Hematopoietic multipotent progenitor cell treated with erythropoietin and hydrocortisone succinate and interleukin-3 and kit ligand, for 17 days (in vitro differentiated cells): Measurements from ENCODE around the gene UGGT1.
"Not testable (repeated sequence)": the region's sequence is repeated elsewhere in the genome, so short reads cannot be mapped to it uniquely, and the experiment has no call there.

Experiments used
- DNase-seq: peaks from one replicate; pipeline ENCODE4 v3.0.0-alpha.2; 2015; ENCODE audit warnings: low spot score

UGGT1 gene

DNA sequence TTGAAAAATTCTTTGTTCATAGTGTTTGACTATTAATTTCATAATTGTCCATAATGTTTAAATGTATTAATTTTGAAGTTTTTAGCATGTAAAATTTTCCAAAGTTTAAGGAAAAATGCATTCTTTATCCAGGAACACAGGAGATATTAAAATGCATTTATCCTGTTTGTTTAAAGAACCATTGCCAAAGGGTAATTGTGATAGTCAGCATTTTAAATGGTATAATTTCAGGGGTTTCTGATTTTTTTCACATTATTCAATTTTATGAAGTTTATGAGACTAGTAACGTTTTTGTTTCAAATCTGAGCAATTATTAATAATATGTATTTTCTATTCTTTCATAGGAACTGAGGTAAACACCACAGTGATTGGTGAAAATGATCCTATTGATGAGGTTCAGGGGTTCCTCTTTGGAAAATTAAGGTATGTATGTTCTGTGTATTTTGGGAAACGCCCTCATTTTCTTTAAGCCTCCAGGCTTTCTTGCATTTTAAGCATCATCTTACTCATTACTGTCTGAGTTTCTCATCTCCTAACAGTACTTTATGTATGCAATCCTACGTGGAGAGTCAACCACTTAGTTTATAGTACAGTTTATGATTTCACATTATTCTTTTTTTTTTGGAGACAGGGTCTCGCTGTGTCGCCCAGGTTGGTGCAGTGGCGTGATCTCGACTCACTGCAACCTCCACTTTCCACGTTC, 25.1 kb downstream of the UGGT1 start:
- no peak for DNase-seq

DNA sequence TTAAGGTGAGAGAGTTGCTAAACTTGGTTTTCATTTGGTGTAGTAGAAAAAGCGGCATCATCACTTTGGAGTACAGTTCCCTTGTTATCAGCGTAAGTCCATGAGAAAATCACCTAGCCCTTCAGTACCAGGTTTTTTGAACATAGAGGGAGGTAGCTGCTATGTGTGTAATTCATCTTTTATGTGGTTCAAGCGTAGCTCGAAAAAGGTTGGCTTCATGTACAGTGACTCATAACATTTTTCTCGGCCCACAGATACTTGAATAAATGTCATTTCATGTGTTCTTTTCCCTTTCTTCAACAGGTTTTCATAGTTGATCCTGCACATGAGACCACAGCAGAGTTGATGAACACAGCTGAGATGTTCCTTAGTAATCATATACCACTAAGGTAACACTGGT, 43.6 kb downstream of the UGGT1 start:
- no peak for DNase-seq

DNA sequence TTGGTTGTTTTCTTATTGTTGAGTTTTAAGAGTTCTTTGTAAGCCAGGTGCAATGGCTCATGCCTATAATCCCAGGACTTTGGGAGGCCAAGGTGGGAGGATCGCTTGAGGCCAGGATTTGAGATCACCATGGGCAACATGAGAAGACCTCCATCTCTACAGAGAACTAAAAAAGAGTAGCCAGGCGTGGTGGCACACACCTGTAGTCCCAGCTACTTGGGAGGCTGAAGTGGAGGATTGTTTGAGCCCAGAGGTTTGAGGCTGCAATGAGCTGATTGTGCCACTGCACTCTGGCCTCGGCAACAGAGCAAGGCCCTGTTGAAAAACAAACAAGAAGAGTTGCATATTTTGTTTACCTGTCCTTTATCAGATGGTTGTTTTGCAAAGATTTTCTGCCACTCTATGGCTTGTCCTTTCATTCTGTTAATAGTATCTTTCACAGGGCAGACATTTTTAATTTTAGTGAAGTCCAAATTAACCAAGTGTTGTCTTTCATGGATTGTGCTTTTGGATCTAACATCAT, 46.2 kb downstream of the UGGT1 start:
- no peak for DNase-seq

DNA sequence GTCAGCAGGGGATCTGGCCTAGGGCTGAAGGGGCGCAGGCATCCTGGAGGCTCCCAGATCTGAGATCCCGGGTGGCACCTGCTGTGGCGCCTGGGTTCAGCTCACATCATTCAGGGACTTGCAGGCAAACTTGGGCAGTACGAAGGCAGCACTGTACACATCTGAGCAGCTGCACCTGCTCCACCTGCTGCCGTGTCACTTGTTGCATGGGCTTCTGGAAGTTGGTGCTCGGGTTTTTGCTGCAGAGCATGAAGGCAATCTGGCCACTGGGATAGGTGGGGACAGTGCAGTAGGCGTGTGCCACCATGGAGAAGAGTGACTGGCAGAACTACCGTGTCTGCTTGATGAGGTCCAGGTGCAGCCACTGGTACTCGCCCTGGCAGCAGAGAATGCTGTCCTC, 48.6 kb downstream of the UGGT1 start:
- DNase-seq: no peak

DNA sequence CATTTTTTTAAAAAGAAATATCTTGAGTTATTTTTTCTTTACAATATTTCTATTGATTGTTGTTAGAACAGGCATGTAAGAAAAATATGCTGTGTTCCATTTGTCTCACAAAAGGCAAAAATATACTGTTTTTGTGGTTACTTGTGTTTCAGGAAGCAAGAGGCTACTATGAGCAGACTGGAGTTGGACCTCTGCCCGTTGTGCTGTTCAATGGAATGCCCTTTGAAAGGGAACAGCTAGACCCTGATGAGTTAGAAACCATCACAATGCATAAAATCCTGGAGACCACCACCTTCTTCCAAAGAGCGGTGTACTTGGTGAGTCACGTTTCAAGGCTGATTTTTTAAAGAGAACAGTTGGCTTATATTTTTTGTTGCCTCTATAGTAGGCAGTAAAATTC, 54.7 kb downstream of the UGGT1 start:
- no peak for DNase-seq

DNA sequence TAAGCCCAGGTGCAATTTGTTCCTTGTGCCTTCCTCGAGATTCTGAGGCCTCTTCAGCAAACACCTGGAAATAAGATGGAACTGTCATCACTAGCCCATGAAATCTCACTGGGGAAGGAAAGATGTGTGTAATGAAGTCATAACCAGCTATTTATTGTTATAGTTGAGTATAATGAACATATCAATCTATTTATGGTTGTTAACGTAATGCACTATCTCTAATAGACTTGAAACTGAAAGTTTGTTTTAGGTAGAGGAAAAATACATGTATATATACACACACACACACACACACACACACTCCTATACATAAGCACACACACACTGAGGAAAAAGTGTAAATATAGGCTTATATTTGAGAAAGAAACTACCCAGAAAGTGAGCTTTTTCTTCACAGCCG, 62.8 kb downstream of the UGGT1 start:
- DNase-seq: no peak

DNA sequence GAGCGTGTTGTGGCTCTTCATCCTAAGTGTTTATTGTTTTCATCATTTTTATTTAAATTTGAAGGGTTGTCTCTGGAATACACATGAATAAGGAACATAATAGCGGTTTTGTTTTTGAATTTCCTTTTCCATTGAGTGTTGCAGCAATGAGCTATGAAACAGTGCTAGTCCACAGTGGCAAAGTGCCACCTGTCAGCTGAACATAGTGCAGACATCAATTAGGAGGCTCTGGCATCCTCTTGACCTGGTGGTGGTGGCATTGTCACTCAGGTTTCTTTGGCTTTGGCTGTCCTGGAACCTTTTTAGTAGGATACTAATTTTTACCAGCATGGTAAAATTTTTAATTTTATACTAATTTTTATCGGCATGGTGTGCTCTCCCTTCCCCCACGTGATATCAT, 63.2 kb downstream of the UGGT1 start:
- DNase-seq: no peak

DNA sequence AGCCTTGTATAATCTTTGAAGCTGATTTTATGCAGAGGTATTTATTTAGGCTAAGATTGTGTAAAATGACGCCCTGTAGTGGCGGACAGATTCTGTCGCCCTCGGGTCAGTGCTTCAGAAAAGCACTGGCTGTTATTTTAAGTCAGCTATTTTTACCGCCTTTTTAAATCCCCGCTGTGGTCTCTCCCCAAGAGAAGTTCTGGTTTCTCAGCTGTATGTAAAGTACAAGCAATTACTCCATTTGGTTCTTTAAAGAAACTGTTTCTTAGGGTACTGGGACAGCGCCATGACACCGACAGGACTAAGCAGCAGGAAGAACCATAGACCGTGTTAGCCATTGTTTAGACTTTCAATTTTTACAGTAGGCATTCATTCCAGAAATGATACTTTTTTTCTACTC, 65.0 kb downstream of the UGGT1 start:
- no peak for DNase-seq

DNA sequence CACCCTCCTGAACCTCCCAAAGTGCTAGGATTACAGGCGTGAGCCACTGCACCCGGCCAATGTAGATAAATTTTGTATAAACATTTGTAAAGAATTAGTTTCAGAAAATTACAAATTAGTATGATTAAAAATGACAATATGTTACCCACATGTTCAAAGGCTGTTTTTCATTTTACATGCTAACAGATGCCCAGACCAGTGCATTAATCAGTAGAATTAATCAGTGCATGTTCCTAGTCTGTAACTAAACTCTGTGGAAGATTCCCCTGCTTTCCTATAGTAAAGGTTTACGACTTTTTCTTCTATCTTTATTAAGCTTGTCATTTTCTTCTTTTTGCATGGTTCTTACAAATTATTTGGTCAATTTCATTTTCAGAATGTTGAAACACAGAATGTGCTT, 65.8 kb downstream of the UGGT1 start:
- DNase-seq: no peak

DNA sequence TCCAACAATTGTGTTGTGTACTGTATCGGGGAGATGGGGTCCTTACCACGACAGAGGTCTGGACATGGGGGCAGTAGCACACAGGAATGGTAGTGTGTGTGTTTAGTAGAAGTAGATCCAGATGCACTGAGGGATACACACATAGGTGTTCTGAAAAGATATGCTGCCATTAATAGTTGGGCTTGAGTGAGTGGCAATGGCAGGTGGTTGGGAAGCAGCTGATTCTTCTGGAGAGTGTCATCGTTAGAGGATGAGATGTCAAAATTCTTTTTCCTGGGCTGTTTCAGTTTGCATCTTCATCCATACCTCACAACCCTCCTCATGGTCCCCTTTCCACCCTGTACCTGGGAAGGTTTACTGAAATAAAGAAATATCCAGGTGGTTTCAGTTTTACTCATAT, 66.6 kb downstream of the UGGT1 start:
- DNase-seq: no peak

DNA sequence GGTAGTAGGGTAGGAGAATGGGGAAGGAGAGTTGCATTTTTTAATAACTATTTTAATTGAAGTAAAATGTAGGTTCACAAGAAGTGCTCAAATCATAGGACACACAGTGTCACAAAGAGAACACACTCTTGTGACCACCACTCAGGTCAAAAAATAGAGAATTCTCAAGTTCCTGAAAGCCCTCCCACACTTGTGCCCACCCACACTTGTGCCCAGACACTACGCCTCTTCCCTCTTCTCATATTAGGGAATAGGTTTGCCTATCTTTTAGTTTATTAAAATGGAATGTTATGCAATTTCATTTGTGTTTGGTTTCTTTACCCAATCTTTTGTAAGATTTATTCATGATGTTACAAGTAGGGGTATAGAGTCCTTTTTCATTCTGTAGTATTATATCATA, 67.2 kb downstream of the UGGT1 start:
- no peak for DNase-seq

DNA sequence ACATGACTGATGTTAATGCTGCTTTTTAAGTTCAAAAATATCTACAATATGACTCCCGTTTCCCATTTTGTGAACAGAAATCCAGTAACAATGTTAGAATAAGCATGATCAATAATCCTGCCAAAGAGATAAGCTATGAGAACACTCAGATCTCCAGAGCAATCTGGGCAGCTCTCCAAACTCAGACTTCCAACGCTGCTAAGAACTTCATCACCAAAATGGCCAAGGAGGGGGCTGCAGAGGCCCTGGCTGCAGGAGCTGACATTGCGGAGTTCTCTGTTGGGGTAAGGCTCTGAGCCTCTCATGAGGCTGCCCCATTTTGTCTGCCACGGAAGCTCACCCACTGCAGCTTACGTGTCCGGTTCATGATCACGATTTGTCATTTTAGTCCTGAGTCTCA, 68.4 kb downstream of the UGGT1 start:
- DNase-seq: no peak

DNA sequence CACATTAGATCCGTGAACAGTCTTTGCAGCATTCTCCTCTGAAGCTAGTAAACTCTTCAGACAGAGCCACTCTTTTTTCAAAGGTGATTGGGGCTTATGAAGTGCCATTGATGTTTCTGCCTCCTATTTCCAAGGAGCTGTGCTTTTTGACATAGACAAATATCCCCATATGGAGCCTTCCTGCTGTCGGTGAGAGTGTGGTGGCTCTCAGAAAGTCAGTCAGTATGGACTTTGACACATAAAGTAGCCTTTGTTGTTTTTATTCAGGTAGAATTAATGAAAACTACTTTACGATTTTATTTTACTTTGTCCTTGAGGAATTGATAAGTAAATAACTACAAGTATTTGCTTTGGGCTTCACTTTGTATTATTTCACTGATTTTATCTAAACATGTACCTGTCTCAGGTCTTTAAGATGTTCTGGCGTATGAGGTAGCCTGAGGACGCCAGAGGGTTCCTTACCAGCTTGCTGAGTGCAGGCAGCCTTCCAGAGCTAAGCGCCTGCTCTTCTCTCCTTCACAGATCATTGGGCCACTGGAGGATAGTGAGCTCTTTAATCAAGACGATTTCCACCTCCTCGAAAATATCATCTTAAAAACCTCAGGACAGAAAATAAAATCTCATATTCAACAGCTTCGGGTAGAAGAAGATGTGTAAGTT, 69.7 kb downstream of the UGGT1 start:
- no peak for DNase-seq

DNA sequence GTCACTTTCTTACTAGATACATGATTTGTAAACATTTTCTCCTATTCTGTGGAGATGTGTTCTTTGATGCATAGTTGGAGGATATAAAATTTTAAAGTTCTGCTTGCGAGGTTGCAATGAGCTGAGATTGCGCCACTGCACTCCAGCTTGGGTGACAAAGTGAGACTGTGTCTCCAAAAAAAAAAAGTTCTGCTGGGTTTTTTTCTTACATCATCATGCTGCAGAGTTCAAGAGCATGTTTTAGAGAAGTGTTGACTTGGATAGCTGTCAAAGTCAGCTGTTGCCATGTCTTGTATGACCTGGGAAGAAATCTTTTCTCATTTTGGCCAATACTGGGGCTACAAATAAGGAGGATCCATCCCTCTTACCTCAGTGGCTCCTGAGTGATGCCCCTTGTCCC, 71.3 kb downstream of the UGGT1 start:
- DNase-seq: no peak

DNA sequence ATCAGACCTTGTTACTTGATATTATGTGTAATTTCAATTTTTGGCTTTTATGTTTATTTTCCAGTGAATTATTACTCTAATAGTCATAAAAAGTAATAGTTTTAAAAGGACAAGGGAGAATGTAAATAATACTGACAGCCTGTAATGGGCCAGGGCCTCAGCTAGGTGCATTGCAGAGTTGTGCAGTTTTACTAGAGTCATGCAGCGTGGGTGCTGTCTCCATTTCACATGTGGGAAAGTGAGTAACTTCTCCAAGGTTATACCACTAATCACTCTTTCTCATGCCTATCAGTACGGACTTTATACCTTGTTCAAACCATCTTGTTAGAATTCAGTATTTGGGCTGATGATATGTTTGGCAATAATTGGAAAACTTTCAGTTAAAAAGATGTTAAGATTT, 73.3 kb downstream of the UGGT1 start:
- no peak for DNase-seq

DNA sequence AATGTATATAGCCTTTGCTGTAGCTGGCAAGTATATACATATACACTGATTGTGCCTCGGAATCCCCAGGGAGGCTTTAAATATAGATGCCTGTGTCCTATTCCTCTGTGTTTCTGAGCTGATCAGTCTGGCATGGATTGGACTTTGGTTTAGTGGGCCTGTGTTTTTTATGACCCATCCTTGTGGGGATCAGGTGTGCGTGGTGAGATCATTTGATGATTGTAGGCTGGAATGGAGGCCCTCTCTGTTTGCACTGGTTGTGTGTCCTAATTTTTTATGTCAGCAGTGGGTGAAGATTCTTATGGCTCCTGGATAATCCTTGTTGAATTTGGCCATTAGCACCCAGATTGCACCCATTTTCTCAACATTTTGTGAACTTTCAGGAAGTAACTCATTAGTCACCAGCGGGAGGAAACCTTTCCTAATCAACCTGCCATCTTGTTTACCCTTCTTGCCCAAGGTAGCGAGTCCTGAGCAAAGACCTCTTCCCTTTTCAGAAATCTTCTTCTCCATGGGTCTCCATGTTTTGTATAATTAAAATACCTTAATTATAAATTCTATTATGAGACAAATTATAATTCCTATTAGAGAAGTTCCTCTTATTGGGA, 75.8 kb downstream of the UGGT1 start:
- no peak for DNase-seq

DNA sequence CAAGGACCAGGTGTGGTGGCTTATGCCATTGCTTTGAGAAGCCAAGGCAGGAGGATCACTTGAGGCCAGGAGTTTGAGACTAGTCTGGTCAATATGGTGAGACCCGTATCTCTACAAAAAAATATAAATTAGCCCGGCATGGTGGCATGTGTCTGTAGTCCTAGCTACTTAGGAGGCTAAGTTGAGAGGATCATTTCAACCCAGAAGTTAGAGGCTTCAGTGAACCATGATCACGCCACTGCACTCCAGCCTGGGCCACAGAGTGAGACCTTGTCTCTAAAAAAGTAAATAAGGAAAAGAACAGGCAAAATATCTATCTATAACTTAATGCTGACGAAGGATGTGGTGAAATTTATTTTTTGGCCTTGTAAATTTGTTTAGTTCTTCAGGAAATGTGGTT, 78.1 kb downstream of the UGGT1 start:
- no peak for DNase-seq

DNA sequence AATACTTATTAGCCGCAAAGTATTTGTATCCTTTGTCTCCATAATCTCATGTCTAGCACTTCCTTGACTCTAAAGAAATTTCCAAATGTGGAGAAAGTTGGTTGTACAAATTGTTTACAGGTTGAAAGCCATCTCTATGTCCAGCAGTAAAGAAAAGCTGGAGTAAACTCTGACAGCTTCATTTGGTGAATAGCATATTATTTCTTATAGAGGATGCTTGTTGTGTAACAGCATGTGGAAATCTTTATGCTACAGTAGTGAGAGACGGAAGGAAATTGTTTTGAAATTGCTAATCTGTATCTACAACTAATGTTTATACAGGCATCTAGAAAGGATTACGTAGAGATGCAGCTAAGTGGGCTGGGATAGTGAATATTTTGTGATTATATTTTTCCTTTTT, 78.5 kb downstream of the UGGT1 start:
- no peak for DNase-seq

DNA sequence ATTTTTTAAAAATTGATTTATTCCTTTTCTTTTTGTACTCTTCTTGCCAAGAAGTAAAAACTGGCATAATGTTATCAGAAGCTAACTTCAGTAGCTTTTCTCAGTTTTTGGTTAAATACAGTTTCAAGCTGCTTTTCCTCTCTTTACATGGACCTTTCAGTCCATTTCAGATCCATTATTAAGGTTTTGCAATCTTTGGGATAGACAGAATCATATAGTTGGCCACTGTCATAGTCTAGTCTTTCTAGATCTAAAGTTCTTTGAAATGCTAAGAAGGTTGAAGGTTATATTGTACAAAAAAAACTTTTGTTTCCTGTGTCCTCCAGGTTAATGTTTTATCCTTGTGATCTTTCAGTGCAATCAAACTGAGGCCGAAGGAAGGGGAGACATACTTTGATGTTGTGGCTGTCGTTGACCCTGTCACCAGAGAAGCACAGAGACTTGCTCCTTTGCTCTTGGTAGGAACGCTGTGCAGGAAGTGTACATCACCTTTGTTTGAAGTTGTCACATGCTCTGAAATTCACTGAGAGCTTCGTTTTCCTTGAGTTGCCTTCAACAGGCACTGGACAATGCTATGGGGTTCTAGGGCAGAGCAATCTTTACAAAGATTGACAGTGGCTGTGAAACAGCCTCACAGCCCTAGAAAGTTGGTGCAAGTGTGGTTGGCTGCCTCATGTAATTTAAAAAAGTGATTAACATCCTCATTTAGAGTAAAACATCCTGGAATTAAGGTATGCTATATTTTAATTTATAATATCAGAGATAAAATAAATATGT, 79.1 kb downstream of the UGGT1 start:
- DNase-seq: no peak

DNA sequence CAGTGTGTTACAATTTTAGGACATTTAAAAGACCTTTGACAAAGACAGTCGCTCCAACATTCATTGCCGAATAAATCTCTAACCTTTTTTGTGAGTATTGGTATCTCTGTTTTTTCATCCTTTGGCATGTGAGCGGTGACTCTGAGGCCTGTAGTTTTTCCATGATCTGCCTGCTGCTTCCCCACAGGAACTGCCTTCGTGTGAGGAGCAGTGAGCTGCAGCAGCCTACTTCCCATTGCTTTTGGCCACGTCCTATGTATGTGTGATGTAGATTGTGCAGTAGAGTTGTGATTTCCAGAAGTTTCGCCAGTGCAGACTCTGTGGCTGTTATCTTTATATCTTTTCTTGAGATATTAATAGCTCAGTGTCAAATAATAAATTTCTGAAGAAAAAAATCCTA, 79.8 kb downstream of the UGGT1 start:
- DNase-seq: no peak

DNA sequence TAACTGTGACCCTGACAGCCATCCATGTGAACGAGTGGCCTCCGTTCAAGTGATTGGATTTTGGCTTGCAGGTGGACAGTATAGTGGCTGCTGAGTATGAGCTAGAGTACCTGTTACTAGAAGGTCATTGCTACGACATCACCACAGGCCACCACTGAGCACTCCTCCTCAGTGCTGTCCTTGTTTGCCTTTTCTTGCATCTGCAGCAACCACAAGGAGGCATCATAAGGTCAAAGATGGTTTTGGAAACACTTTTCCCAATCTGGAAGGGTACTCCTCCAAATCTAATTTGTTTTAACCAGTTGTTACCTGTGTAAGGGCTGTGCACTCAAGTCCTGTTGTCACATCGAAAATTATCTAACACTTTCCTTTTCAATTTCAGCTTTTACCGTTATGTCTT, 81.2 kb downstream of the UGGT1 start:
- no peak for DNase-seq

DNA sequence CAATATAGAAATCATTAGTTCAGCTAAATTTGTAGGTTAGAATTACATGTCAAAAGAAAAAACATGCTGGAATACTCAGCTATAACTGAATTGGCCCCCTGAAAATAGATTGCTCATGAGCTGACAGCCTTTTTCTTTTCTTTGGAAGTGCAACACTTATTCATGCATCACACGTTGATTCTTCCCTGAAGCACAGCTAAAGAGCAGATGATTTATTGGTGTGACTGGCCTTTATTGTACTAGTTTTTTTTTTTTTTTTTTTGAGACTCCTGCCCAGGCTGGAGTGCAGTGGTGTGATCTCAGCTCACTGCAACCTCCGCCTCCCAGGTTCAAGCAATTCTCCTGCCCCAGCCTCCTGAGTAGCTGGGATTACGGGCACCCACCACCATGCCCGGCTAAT, 83.1 kb downstream of the UGGT1 start:
- not testable (repeated sequence) for DNase-seq

DNA sequence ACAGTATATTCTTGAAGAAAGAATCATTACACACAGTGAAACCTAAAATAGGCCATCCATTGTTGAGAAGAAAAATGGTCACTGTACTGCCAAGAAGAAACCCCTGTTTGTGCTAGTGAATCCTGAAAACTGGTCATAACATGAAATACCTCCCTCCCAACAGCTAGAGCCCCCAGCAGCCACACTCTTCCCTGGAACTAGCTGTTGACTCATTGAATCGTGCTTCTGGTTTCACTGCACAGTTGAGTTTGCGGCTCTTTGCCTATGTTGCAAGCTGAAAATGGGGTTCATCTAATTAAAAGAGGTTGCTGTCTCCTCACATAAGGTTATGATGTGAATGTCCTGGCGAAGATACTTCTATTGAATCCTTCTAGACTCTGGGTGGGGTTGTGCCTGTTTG, 86.3 kb downstream of the UGGT1 start:
- DNase-seq: no peak
